IMR-90 (cell line): ENCODE measurements around the gene HMG20B. TPM values are rescaled to one million over a fixed set of nuclear protein-coding genes. Genes with fewer than 3 reads are reported as not detected.

Experiments used
- ATAC-seq: fragments of 200-7000 bp; cut with Tn5 transposase; 2 replicates; pipeline ENCODE4 v1.9.1; 2020; ENCODE audit warnings: low read depth, mild to moderate bottlenecking, moderate library complexity
- BruUV-seq: library from RNA; stranded (reverse); fragments of 400-500 nt; replicated peaks from 2 replicates; lab custom pipeline; 2021; lab: Mats Ljungman, UMichigan
- CTCF ChIA-PET: fragments of 300-600 bp; formaldehyde crosslinking; extraction: SDS; loops from one replicate; lab custom pipeline; 2021; ENCODE audit warnings: antibody characterized with exemption; lab: Yijun Ruan, JAX
- POLR2A ChIA-PET: fragments of 300-600 bp; sonication (Branson Sonifier 250); formaldehyde crosslinking; loops from one replicate; lab custom pipeline; 2022; ENCODE audit warnings: antibody characterized with exemption; ENCODE audit not compliant: unreplicated experiment; lab: Charles Lee
- DNase-seq: peaks from one replicate; pipeline ENCODE4 v3.0.0; 2013
- H2AFZ ChIP-seq: replicated peaks from 2 replicates; pipeline ENCODE3; 2013; ENCODE audit warnings: low read length, mild to moderate bottlenecking; ENCODE audit not compliant: poor library complexity
- H2AK5ac ChIP-seq: 2 replicates; pipeline ENCODE4 v1.6.1; 2013; ENCODE audit warnings: low read depth, low read length, inconsistent platforms
- H2AK9ac ChIP-seq: replicated peaks from 2 replicates; pipeline ENCODE3; 2013; ENCODE audit warnings: mild to moderate bottlenecking, low read depth, low read length, moderate library complexity; ENCODE audit not compliant: poor library complexity
- H2BK120ac ChIP-seq: 2 replicates; pipeline ENCODE4 v1.6.1; 2013; ENCODE audit warnings: low read depth, low read length, inconsistent platforms
- H2BK15ac ChIP-seq: 3 replicates; pipeline ENCODE4 v1.6.1; 2013; ENCODE audit warnings: low read depth, low read length, inconsistent platforms
- H2BK20ac ChIP-seq: 2 replicates; pipeline ENCODE4 v1.6.1; 2013; ENCODE audit warnings: low read depth, mild to moderate bottlenecking, inconsistent platforms, low read length, moderate library complexity
- H2BK5ac ChIP-seq: 2 replicates; pipeline ENCODE4 v1.6.1; 2013; ENCODE audit warnings: mild to moderate bottlenecking, low read depth, low read length, inconsistent platforms; ENCODE audit not compliant: poor library complexity, severe bottlenecking
- H3K14ac ChIP-seq: replicated peaks from 2 replicates; pipeline ENCODE4 v1.6.1; 2013; ENCODE audit warnings: low read depth, low read length, inconsistent platforms
- H3K18ac ChIP-seq: 2 replicates; pipeline ENCODE4 v1.6.1; 2013; ENCODE audit warnings: low read depth, low read length, control low read depth
- H3K23ac ChIP-seq: 2 replicates; pipeline ENCODE4 v1.6.1; 2013; ENCODE audit warnings: low read depth, low read length, inconsistent platforms
- H3K27ac ChIP-seq: 2 replicates; pipeline ENCODE4 v1.5.1; 2013; ENCODE audit warnings: mild to moderate bottlenecking, control low read depth, low read length; ENCODE audit not compliant: insufficient read depth
- H3K27me3 ChIP-seq: 2 replicates; pipeline ENCODE4 v1.6.1; 2013; ENCODE audit warnings: low read length; ENCODE audit not compliant: control insufficient read depth, insufficient read depth
- H3K36me3 ChIP-seq: 2 replicates; pipeline ENCODE4 v1.6.1; 2013; ENCODE audit warnings: low read length, mixed read lengths; ENCODE audit not compliant: control insufficient read depth, insufficient read depth
- H3K4ac ChIP-seq: 2 replicates; pipeline ENCODE4 v1.6.1; 2013; ENCODE audit warnings: low read depth, low read length, inconsistent platforms
- H3K4me1 ChIP-seq: 2 replicates; pipeline ENCODE4 v1.6.1; 2013; ENCODE audit warnings: low read length, mixed read lengths; ENCODE audit not compliant: control insufficient read depth, insufficient read depth
- H3K4me2 ChIP-seq: 2 replicates; pipeline ENCODE4 v1.6.1; 2013; ENCODE audit warnings: low read depth, mild to moderate bottlenecking, control low read depth, low read length, moderate library complexity
- H3K4me3 ChIP-seq: 2 replicates; pipeline ENCODE4 v1.5.1; 2013; ENCODE audit warnings: low read depth, mild to moderate bottlenecking, control low read depth, low read length, moderate library complexity; ENCODE audit not compliant: insufficient read depth
- H3K56ac ChIP-seq: 2 replicates; pipeline ENCODE4 v1.6.1; 2013; ENCODE audit warnings: low read length, inconsistent platforms; ENCODE audit not compliant: insufficient read depth; ENCODE audit errors: extremely low read depth
- H3K79me1 ChIP-seq, 2 experiments: 2 replicates each; pipeline ENCODE4 v1.6.1; 2013; ENCODE audit warnings: low read length in 2 of 2, inconsistent platforms in 1 of 2, low read depth in 1 of 2
- H3K9ac ChIP-seq: 2 replicates; pipeline ENCODE4 v1.6.1; 2013; ENCODE audit warnings: low read depth, low read length, control low read depth
- H3K9me1 ChIP-seq: 2 replicates; pipeline ENCODE4 v1.6.1; 2013; ENCODE audit warnings: low read length, inconsistent platforms; ENCODE audit not compliant: insufficient read depth
- H3K9me3 ChIP-seq: 2 replicates; pipeline ENCODE4 v1.6.1; 2013; ENCODE audit warnings: low read length; ENCODE audit not compliant: control insufficient read depth, insufficient read depth
- H4K20me1 ChIP-seq: 2 replicates; pipeline ENCODE4 v1.6.1; 2013; ENCODE audit warnings: low read length, inconsistent platforms; ENCODE audit not compliant: insufficient read depth
- H4K5ac ChIP-seq: 2 replicates; pipeline ENCODE4 v1.6.1; 2013; ENCODE audit warnings: mild to moderate bottlenecking, low read depth, low read length, control low read depth
- H4K8ac ChIP-seq, 2 experiments: 2 replicates each; pipeline ENCODE4 v1.6.1; 2013; ENCODE audit warnings: low read depth in 2 of 2, low read length in 2 of 2, control low read depth in 1 of 2, inconsistent platforms in 1 of 2
- H4K91ac ChIP-seq: 2 replicates; pipeline ENCODE4 v1.6.1; 2013; ENCODE audit warnings: low read depth, low read length, inconsistent platforms; ENCODE audit not compliant: insufficient read depth
- MAZ ChIP-seq: IDR thresholded peaks from 2 replicates; pipeline ENCODE4 v1.6.1; 2012; ENCODE audit warnings: low read depth, mild to moderate bottlenecking, low read length, improper control_type of control experiment, moderate library complexity, borderline replicate concordance
- MXI1 ChIP-seq: IDR thresholded peaks from 2 replicates; pipeline ENCODE4 v1.6.1; 2012; ENCODE audit warnings: low read depth, mild to moderate bottlenecking, low read length, moderate library complexity, borderline replicate concordance
- RFX5 ChIP-seq: IDR thresholded peaks from 2 replicates; pipeline ENCODE4 v1.8.0; 2012; ENCODE audit warnings: low read depth, mild to moderate bottlenecking, low read length, moderate library complexity
- WGBS, 2 experiments: methylation state at CpG; one replicate each; pipeline versions ENCODE4 v1.1.5 to v1.1.7; 2013; ENCODE audit warnings: missing lambda C conversion rate in 2 of 2; ENCODE audit not compliant: insufficient read length in 1 of 2; ENCODE audit errors: extremely low coverage in 2 of 2; 5-methylcytosine and 5-hydroxymethylcytosine counted together
- dilution Hi-C: fragments of 300-500 bp; cut with HindIII; formaldehyde crosslinking; loops from one replicate; pipeline ENCODE4 v1.14.3; 2018; ENCODE audit warnings: low sequenced_read_pairs; ENCODE audit not compliant: unreplicated experiment
- in situ Hi-C: fragments of 300-500 bp; cut with MboI; formaldehyde crosslinking; loops from 3 replicates; pipeline ENCODE4 v1.14.3; 2019; ENCODE audit warnings: low sequenced_read_pairs, inconsistent platforms, mixed read lengths
- intact Hi-C: fragments of 100-400 bp; cut with micrococcal nuclease; formaldehyde crosslinking; loops from 2 replicates; pipeline ENCODE4 v1.10.0; 2022
- polyA plus RNA-seq, 3 experiments: library from polyadenylated mRNA; depleted of rRNA; stranded (reverse); fragments of >200 nt; gene quantifications; 2 replicates each; pipeline ENCODE4 v1.2.3, GENCODE V29; 2012; ENCODE audit warnings: low replicate concordance in 1 of 3
- total RNA-seq: library from RNA; depleted of rRNA; stranded (reverse); fragments of >200 nt; gene quantifications from 2 replicates; pipeline ENCODE4 v1.2.3, GENCODE V29; 2012
- TF ChIP-seq, protein P1 (sequence below): fragments of 150-350 bp; IDR thresholded peaks from 2 replicates; pipeline ENCODE4 v1.6.1; 2016; ENCODE audit warnings: low read depth, mild to moderate bottlenecking, low read length, moderate library complexity, borderline replicate concordance
- TF ChIP-seq, protein P2 (sequence below): fragments of 150-350 bp; IDR thresholded peaks from 2 replicates; pipeline ENCODE4 v1.6.1; 2017; ENCODE audit warnings: mild to moderate bottlenecking, antibody characterized with exemption, low read length, low read depth

HMG20B gene
- total and polyA plus RNA-seq, 2 of the 4 experiments (the other 2 are of a cell fraction): 57.5 to 63.8 TPM

DNA sequence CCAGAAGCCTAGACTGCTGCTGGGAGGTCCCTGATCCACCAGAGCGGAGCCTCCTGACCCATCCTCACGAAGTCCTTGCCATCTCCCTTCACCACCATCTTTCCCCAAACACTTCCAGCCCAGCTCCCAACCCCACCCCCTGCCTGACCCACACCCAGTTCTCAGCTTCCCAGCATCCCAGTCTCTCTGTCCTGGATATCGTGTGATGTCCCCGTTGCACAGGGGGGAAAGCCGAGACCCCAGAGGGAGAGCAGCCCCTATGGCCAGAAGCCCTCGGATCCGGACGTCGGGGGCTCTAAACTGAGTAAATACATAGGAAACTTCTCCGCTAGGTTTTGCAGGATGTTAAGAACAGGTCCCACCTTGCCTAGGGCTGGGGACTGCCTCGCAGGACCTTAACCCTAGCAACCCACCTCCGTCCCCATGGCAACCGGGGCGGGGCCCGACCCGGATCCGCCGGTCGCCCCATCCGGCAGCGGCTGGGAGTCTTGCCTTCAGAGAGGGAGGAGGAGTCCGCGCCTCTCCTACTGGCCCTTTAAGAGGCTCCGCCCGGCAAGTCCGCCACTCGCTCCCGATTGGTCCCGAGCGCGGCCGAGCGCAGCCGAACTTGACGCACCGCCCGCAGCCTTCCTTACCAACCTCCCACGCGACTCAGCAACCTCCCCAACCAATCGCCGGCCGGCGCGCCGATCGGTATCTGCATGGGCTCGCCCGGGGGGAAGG is 451 bp upstream of the HMG20B start:
- peak overlapping the region; percentile 46 for H4K91ac ChIP-seq
- H2BK5ac ChIP-seq: peak overlapping the region; percentile 37
- peak overlapping the region; percentile 61 for H3K4ac ChIP-seq
- H3K4me1 ChIP-seq: no peaks in the 10 kb centered on the region
- peak overlapping the region; percentile 82; the same call in 1 of the 2 replicates for H3K23ac ChIP-seq
- H3K4me3 ChIP-seq: peak overlapping the region; percentile 53
- peak overlapping the region; percentile 37; the same call in 1 of the 2 replicates for H3K56ac ChIP-seq
- POLR2A ChIA-PET: no interaction called here
- H2BK120ac ChIP-seq: peak overlapping the region; percentile 9; the same call in 1 of the 2 replicates
- H3K36me3 ChIP-seq: peaks cover 13% of the 10 kb centered on the region; the same call in 1 of the 2 replicates
- H3K79me1 ChIP-seq: peaks cover 7 to 22% of the 10 kb centered on the region in 2 experiments; a peak in 3 of 4 replicates
- peaks cover 10% of the 10 kb centered on the region; the same call in 1 of the 2 replicates for H4K20me1 ChIP-seq
- no peak overlapping the region for H2BK20ac ChIP-seq
- CTCF ChIA-PET: interaction anchor here (0.6 kb wide), 1 partner anchor 8 kb away, joined by 4 read pairs; no protein-coding TSS in a partner anchor
- peak overlapping the region; percentile 19; the same call in 1 of the 3 replicates for H2BK15ac ChIP-seq
- H3K4me2 ChIP-seq: peak overlapping the region; percentile 90
- peak overlapping the region; percentile 78 for H3K14ac ChIP-seq
- H4K8ac ChIP-seq: peak overlapping the region; percentile 86 to 99
- peak overlapping the region; percentile 16 for H3K27ac ChIP-seq
- peak overlapping the region; percentile 45 for H4K5ac ChIP-seq
- ATAC-seq (peak; percentile 93), DNase-seq (peak; percentile 99)
- 7% methylated on average over 9 of the region's 48 CpGs; no CpG with 5 or more reads in 1 of the 2 experiments for WGBS, 2 experiments
- peak overlapping the region; percentile 91 for H2AFZ ChIP-seq
- H3K27me3 ChIP-seq: no peaks in the 10 kb centered on the region
- no peak for TF ChIP-seq MXI1
- peak; percentile 77; the same call in 1 of the 2 replicates for TF ChIP-seq MAZ
- TF ChIP-seq, protein P1, sequence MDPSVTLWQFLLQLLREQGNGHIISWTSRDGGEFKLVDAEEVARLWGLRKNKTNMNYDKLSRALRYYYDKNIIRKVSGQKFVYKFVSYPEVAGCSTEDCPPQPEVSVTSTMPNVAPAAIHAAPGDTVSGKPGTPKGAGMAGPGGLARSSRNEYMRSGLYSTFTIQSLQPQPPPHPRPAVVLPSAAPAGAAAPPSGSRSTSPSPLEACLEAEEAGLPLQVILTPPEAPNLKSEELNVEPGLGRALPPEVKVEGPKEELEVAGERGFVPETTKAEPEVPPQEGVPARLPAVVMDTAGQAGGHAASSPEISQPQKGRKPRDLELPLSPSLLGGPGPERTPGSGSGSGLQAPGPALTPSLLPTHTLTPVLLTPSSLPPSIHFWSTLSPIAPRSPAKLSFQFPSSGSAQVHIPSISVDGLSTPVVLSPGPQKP: no peak
- TF ChIP-seq RFX5: no peak
- TF ChIP-seq, protein P2, sequence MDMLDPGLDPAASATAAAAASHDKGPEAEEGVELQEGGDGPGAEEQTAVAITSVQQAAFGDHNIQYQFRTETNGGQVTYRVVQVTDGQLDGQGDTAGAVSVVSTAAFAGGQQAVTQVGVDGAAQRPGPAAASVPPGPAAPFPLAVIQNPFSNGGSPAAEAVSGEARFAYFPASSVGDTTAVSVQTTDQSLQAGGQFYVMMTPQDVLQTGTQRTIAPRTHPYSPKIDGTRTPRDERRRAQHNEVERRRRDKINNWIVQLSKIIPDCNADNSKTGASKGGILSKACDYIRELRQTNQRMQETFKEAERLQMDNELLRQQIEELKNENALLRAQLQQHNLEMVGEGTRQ: peak; percentile 5; the same call in 1 of the 2 replicates
- H3K9ac ChIP-seq: peak overlapping the region; percentile 60
- in situ Hi-C loops: no loop called here
- dilution Hi-C loops: no loop called here
- H3K18ac ChIP-seq: peak overlapping the region; percentile 19
- no TSS peak for BruUV-seq
- peak overlapping the region; percentile 77 for H2AK9ac ChIP-seq
- no peaks in the 10 kb centered on the region for H3K9me3 ChIP-seq
- peak overlapping the region; percentile 71 for H2AK5ac ChIP-seq
- peaks cover 4% of the 10 kb centered on the region for H3K9me1 ChIP-seq
- intact Hi-C loops: no loop called here
